ENCODE results near the gene GRAMD1A.

DNA sequence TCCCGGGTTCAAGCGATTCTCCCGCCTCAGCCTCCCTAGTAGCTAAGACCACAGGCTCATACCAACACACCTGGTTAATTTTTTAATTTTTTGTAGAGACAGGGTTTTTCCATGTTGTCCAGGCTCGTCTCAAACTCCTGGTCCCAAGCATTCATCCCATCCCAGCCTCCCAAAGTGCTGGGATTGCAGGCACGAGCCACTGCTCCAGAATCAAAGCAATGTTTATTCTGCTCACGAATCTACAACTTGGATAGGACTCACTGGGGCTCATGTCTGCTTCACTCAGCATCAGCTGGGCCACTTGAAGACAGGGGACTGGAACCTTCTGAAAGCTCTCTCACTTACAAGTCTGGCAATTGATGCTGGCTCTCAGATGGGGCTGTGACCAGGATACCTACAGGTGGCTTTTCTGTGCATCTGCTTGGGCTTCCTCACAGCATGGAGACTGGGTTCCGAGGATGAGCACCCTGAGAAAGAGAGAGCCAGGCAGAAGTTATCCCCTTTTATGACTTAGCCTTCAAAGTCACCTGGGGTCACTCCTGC, 27.9 kb upstream of the GRAMD1A start:
- TF ChIP-seq, protein P1, sequence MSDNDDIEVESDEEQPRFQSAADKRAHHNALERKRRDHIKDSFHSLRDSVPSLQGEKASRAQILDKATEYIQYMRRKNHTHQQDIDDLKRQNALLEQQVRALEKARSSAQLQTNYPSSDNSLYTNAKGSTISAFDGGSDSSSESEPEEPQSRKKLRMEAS (IDR thresholded peaks at IDR 0.05; ENCODE audit: low read depth, low read length) = no peak
- TF ChIP-seq, protein P2, sequence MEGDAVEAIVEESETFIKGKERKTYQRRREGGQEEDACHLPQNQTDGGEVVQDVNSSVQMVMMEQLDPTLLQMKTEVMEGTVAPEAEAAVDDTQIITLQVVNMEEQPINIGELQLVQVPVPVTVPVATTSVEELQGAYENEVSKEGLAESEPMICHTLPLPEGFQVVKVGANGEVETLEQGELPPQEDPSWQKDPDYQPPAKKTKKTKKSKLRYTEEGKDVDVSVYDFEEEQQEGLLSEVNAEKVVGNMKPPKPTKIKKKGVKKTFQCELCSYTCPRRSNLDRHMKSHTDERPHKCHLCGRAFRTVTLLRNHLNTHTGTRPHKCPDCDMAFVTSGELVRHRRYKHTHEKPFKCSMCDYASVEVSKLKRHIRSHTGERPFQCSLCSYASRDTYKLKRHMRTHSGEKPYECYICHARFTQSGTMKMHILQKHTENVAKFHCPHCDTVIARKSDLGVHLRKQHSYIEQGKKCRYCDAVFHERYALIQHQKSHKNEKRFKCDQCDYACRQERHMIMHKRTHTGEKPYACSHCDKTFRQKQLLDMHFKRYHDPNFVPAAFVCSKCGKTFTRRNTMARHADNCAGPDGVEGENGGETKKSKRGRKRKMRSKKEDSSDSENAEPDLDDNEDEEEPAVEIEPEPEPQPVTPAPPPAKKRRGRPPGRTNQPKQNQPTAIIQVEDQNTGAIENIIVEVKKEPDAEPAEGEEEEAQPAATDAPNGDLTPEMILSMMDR (IDR thresholded peaks at IDR 0.05; ENCODE audit: low read depth, low read length) = no peak
- no peak for TF ChIP-seq POLR2A (IDR thresholded peaks at IDR 0.05; ENCODE audit: extremely low read depth, insufficient read length)

Data from NB4 (cell line).